ENCODE measurements around the gene CHMP4A. TPM values are rescaled to one million over a fixed set of nuclear protein-coding genes. Genes with fewer than 3 reads are reported as not detected.

The CHMP4A gene, protein sequence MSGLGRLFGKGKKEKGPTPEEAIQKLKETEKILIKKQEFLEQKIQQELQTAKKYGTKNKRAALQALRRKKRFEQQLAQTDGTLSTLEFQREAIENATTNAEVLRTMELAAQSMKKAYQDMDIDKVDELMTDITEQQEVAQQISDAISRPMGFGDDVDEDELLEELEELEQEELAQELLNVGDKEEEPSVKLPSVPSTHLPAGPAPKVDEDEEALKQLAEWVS
- polyA plus RNA-seq (2013, experiment 1 of 2; ENCODE audit: insufficient read length): 48.2 TPM
- 51.0 TPM for polyA plus RNA-seq (2013, experiment 2 of 2; ENCODE audit: insufficient read length)

DNA sequence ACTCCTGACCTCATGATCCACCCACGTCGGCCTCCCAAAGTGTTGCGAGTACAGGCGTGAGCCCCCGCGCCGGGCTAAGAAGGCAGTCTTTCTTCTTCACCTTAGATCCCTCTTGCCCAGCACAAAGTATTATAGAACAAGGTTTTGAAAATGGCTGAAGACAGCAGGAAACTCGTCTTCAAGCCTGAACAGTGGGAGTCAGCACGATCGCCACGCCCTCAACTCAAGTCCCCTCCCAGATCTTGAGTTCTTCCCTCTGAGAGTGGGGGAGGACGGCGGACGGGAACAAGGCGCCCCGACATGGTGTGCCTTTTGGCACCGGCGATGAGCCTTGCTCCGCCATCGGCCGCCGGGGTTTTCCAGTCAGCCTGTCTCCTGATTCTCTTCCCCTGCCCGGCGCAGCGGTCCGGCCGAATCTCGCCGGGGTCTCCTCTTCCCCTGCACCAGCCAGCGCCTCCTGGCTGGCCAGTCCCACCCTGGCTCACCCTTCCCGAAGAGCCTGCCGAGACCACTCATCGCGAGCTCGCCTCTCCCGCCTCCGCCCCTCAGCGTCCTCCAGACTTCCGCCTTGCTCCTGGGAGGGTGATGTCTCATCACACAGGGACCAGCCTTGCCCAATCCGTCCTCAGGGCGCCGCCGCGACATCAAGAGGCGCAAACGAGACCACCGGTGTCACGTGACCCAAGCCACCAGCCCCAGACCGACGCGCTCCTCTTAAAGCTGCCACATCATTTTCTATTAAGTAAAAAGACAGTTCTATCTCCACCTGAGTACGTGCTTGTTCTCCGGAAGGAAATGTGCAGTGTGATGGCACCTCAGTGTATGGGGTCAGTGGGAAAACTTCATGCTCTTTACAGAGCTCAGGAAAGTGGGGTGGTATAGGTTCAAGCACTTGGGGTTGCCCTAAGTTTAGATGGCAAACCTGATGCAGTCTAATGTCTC is at the start of gene CHMP4A:
CHMP4A (minus strand) TSS at position 565 of the 942 bp plus-strand sequence; CDS start at position 516, 49 bp downstream.
- DNase-seq: peak; percentile 99

DNA sequence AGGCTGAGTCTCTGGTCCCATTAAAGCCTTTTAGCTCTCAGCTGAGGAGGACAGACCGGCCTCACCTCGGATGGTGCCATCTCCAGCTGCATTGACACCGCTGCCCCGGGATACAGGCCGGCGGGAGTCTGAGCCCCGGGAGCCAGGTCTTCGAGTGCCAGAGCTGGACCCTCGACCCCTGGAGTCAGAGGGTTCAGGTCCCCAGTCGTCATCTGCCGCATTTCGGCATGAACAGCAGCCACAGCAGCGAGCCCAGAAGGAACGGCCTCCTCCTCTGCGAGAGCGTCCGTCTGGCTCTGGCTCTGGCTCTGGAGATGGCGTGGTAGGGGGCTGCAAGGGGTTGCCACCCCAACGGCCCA is 48.7 kb upstream of the CHMP4A start:
- no peak for DNase-seq

DNA sequence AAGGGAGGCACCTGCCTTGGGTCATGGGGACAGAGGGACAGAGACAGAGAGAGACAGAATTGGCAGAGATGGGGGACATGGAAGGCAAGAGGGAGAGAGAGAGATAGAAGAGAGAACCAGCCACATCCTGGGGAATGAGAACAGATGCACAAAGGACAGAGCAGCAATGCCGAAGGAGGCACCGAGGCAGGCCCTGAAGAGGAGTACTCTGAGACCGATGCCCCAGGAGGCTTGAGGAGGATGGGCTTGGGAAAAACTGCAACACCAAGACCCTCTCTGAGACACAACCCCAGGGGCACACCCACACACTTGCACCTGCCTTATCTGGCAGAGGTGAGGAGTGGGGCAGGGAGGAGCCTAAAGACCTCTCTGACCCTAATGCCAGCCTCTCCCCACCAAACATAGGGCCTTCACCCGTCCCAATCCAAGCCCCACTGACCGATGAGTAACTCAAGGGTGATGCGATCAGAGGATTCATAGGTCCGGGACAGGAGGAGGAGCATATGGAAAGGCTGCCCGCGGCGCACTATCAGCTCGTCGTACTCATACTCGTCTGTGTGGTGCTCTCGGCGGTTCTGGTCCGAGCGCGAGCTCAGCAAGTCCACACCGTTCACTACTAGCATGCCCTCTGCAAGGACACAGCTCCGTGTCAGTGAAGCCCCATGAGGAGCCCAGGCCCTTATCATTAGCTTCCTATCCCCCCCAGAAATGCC is 48.1 kb upstream of the CHMP4A start:
- no peak for DNase-seq

DNA sequence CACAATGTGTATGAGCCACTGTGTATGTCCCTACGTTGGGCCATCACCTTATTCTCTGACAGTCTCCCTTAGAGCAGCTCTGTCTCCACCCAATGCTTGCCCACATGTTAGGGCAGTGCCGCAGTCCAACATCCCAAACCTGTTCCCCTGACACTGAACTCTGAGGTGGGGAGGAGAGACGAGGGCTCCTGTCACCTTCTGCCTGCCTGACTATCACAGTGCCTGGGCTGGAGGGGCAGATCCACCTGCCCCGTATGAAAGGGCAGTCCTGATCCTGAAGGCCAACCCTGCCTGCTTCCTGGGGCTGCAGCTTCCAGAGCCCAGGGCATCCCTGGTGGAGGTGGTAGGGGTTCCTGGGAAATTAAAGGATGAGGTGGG is 47.5 kb upstream of the CHMP4A start:
- no peak for DNase-seq

DNA sequence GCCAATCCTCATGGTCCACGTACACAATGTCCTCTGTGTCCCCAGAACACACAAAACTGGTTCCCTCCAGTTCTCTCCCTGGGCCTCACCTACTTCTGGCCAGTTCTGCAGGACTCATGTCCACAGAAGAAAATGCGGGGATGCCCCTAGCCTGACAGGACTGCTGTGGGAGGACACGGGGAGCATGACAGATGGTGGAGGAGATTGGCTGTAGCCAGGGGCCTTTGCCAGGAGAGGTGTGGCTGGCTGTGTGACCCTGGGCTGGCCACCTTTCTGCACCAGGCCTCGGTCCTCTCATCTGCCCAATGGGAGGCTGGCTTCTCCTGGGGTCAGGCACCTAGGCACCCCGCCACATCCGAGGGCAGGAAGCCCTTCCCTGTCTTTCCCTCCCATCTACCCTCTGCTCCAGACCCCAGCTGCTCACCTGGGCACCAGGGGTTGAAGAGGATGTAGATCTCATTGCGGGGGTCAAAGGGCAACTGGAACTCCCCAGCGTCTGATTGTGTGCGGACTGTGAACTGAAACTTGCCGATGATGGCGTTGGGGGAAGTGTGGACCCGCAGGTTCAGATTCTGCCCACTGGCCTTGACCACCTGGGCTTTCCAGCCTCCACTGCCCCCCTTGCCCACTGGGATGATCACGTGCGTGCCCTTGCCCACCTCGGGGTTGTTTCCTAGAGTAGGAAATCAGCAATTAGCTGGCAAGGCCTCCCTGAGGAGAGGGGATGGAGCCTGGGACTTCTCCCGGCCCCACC is 46.9 kb upstream of the CHMP4A start:
- no peak for DNase-seq

DNA sequence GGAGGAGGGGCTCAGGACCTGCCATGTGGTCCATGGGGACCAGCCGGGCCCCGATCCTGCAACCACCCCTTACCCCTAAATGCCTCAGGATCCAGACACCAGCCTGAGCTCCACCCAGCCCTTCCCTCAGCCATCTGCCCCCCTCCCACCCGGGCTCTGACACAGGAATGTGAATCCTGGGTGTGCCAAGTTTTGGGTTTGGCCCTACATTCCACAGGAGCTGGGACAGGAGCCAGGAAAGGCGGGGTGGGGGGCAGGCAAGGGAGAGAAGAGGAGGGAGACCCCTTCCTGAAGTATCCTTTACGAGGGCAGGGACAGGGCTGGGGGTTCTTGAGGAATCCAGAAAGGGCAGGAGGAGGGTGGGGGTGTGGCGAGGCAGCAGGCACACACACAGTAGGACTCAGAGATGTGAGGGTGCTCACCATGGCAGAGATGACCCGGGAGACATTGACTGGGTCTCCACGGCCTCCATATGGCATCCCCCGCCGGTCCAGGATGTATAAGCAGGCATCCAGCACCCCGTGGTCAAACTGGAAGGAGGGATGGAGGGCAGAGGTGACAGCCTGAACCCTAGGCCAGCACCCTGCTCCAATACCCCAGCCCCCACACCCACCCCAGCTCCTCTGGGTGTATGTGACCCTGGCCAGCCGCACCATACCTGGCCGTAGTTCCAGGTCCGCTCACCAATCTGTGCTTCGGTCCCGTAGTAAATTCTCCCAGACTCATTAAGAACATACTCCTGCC is 46.2 kb upstream of the CHMP4A start:
- DNase-seq: peak; percentile 87

DNA sequence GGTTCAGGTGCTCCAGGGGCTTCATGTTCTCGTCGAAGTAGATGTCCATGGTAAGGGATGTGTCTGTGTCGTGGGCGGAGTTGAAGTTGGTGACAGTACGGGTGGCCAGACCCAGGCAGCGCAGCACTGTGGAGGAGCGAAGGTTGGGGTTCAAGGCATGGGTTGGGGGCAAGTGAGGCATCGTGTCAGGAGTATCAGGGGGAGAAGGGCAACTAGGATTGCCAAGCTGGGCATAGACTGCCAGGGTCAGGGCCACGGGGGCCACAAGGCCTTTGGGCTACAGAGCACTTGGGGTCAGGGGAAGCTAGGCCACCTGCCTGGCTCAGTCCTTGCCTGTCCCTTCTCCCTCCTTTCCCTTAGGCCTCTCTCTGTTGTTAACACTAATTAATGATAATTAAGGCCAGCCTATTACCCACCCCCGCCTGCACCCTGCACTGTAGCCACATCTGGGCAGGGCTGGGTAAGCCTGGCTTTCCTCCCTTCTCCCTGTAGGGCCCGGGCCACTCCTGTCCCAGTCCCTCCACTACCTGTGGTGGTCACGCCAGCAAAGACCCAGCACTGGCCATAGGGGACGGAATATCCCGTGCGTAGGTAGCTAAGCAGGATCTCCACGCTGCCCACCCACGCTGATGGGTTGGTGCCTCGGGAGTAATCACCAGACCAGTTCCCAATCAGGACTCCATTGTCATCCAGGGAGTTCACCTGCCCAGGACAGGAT is 45.4 kb upstream of the CHMP4A start:
- no peak for DNase-seq

DNA sequence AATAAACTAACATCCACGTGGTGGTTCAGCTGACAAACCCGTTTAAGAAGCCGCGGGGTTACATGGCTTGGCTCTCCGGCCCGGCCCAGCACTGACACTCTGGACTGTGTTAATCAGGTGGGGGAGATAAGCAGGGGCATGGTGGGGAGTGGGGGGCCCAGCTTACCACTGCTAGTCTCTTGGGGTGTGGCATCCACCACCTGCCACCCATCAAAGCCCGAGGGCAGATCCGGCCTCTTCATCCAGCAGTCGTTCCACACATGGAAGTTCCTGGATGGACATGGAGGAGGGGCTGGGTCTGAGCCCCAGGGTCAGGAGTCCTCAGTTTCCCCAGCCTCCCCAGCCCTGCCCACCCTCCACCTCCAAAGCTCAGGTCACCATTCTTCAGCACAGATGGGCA is 44.8 kb upstream of the CHMP4A start:
- no peak for DNase-seq

DNA sequence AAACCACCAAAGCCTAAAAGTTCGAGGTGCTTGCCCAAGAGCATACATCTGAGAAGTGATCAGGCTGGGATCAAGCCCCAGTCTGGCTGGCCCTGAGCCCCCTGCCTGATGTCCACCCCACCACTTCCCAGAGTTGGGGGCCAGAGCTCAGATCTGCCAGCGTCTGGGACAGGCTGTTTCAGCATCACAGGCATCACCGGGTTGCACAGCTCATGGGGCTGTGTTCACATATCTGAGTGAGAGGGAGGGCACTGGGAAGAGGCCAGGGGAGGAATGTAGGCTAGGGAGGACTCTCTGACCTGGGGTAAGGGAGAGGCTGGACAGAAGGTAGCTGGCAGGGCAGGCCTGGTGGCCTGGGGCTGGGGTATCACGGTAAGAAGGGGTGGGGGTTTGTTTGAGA is 43.7 kb upstream of the CHMP4A start:
- DNase-seq: no peak

DNA sequence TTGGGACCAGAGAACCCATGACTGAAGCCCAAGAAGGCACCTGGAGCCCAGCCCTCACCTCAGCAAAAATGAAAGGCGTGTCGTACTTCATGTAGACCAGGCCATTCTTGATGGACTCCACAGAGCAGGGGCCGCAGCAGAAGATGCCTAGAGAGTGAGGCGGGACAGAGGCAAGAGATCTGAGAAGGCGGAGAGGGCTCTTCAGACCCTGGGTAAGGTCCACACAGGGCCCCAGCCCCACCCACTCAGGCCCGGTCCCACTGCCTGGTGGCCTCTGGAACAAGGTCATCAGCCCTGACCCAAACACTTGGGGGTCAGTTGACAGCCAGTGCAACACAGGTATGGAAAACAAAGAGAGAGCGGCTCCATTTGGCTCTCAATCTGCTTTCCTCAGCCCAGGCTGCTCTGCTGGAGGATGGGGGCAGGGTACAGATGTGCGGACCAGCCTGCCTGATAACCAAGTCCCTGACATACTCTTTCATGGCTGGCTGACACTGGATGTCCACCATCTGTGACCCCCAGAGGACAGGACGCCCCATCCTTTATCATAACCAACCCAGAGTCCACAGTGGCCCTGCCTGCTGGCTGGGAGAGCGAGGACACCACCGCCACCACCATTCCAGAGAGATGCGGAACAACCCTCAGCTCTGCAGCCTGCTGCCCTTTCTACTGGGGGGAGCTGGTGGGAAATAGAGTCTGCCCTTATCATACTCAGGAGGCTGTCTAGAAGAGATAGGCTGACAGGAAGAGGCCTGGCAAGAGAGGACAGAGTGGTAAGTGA is 42.8 kb upstream of the CHMP4A start:
- no peak for DNase-seq

DNA sequence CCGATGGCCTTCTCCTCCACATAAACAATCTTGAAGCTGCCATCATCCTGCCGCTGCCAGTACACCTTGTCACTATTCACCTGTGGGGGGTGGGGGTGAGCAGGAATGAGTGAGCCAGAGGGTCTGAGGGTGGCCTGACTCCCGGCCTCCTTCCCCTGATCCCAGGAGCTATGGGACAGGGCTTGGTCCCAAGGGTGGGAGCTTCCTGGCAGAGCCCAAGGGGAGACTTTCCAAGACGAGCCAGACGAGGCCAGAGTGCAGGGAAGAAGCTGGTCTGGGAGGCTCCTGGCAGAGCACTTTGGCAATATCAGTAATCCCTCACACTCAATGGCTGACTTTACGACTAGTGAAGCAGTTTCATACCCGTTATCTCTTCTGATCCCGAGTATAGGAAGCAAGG is 42.1 kb upstream of the CHMP4A start:
- DNase-seq: no peak

DNA sequence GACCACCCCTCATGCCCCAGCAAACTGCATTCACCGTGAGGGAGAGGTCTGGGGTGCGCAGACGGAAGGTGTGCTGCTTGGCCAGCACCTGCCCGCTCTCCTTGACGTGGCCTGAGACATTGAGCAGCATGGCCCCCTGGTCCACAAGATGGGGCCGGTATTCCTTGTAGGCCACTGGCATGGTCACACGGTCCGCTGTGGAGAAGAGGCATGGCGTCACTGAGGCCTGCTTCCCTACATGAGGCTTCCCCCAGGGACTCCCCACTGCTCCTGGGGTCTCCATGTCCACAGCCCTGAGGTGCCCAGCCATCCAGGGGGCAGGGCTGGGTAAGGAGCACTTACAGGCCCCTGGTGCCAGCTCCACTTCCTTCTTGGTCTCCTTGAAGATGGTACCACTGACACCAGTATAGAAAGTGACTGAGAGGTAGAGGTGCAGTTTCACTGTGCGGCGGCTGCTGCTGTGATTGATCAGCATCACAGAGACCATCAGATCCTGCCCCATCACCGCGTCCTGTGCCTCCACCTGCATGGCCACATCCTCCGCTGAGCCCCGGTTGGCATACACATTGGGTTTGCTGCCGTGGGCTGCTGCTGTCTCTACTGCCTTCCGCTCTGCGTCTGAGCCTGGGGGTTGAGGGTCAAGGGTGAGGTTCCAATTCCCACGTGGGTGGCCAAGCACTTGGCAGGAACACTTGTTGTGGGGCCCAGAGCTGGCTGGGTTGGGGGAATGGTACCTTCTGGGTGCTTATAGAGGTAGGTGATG is 41.5 kb upstream of the CHMP4A start:
- no peak for DNase-seq

DNA sequence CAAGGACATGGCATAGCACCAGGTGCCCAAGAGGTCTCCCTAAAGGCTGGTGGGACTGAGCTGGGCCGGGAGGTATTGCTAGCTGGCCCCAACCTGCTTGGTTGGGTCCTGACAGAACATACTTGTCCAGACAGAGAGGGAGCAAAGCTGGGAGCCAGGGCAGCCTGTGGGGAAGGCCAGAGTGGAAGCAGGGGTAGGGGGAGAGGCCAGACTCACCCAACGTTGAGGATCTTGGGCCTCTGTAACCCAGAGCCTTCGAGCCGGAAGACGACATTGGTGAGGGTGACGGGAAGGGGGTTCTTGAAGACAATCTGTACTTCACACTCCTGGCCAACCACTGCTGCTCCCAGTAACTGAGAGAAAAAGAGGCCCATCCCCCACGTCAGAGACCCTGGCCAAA is 40.6 kb upstream of the CHMP4A start:
- no peak for DNase-seq

DNA sequence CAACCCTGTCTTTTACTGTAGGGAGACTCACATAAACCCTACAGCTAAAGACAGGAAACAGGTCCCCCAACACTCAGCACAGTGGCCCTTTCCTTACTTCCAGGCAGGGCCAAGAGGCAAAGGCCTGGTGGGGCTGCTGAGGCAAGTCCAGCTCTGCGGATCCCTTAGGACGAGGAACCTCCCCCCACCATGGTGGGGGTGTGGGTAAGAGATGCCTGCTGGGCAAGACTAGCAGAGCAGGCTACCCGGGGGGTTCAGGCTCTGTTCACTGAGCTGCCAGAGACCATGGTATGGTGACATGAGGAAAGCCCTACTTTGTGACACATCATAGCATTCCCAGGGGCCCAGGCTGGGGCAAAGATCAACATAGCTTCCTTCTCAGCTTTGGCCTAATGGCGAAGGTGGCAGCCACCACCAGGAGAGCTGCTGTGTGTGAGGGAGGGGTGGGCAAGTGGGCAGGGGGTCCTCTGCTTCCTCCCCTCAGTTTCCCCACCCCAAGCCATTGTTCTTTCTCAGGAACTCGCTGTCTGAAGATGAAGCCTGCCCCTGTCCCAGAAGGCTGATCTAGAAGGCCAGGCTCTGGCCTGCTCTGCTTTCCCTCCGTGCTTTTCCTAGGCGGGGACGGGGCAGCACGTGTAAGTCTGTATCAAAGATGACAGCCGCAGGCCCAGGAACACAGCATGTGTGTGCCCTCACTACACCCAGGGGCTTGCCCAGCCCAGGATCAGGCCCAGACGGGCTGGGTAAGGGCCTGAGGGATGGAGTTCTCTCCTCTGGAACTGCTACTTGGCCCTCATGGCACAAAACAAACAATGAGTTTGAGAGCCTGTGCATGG is 39.2 kb upstream of the CHMP4A start:
- DNase-seq: no peak

DNA sequence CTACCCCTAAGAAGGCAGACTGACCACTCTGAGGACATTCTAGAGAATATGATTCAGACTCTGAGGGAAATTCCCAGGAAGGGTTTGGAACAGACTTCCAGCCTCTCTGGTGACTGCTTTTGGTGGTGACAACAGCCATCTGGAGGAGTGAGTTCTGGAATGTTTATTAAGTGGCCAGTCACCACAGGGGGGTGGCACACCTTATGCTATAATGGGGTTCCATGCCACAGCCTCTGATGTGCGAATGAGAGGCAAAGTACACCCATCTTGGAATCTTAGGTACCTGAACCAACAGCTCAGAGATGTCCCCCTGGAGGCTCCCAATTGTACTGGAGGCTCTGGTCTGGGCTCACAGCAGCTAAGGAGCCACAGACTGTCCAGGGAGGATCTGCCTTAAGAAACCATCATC is 38.6 kb upstream of the CHMP4A start:
- peak; percentile 32 for DNase-seq

DNA sequence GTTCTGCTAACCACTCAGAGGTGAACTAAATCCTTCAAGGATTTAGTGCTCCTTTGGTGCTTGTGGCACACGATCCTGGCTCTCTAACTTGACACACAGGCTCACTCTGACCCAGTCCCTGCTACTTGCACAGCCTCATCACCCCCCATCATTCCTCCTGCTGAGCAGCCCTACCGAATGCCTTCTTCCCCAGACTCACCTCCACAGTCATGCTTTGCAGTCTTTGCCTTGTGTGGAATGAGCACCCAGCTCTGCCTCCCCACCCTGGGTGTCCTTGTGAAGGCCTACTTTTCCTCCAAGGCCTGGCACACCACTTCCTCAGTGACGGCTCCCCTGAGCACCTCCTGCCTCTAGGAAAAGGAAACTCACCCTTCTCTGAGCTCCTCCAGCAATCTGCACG is 37.1 kb upstream of the CHMP4A start:
- no peak for DNase-seq

DNA sequence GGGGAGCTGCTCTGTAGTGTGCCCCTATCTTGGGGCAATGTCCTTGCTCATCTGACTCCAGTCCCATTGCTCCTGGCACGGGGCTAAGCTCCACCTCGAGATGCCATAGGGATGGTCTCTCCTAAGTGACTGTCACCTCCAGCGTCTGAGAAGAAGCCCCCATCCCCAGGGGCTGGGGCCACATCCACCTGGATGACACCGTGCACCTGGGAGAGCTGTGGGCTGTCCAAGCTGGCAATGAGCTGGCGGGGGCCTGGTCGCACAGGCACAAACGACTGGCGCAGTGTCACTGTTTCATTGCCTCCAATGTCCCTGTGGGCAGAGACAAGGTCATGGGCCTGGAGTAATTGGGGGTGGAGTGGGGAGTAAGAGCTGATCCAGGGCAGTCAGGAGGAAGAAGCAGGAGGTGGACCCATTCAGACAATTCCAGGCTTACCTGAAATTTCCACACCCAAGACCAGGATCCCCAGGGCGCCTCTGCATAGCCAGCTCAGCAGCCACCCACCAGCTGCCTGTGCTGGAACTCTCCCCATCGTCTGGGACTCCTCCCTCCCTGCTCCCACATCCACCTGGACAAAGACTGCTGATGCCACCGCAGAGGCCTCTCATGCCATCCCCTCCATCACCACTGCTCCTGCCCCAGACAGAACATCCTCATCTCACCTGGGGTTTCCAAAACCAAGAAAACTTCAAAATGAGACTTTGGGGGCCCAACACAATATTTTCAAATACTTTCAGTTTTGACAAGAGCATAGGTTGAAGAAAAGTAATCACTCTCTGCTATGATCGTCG is 36.1 kb upstream of the CHMP4A start:
- no peak for DNase-seq

DNA sequence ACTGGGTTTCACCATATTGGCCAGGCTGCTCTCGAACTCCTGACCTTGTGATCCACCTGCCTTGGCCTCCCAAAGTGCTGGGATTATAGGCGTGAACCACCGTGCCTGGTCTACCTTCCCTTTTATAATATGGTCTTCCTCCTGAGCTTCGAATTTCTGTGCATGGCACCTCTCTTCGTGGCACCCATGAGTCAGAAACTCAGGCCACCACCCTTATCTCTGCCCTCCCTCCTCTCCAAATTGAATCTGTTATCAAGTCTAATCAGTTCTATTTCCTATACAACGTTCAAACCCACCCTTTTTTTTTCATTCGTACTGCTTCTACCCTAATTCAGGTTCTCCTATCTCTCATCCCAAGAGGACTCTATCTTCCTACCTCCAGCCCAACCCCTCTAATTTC is 34.1 kb upstream of the CHMP4A start:
- DNase-seq: no peak

All from fibroblast of skin of scalp (primary cell).